NCI-H187 treated with DMSO at 0.1 percent for 48 hours (cell line): ENCODE measurements around the gene USP2.

Source experiments
- DNase-seq: peaks from one replicate; lab custom pipeline; 2025; lab: John Stamatoyannopoulos, UW

Gene USP2

GRCh38 chr11:119363851-119364590, 17.5 kb downstream of the USP2 start:
- DNase-seq: no peak

DNA sequence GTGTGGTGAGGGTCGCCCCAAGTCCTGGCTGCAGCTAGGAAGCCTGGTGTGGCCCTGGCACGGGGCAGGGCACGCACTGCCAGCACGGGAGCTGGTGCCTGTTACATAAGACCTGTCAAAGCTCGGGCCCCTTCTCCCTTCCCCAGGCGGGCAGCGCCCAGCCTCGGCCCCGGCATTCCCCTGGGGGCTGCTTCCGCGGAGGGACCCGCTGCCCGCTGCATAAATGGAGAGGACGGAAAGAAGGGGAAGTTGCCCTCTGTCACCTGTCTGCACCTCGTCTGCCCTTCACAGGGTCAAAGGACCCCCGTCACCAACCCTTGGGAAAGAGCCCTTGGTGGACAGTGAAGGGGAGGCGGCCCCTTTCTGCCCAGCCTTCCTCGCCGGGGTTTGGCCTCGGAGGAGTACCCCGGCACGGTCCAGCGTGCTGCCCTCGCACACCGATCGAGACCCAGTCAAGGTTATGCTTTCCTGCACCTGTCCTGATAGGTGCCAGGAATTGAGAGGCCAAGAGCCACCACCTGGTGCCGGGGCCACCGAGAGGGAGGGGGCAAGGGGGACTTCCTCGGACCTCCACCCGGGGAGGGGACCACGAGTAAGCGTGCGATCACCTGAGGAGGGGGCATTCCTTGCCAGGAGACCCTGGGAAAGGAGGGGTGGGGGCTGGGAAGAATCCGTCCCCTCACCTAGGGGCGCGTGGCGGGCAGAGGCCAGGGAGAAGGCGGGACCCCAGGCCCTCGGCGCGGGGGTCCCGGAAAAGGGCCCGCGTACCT, 18.2 kb downstream of the USP2 start:
- no peak for DNase-seq

GRCh38 chr11:119362741-119363080, 18.8 kb downstream of the USP2 start:
- DNase-seq: no peak

- DNase-seq: no peak
These were observed 19.4 kb downstream of the USP2 start for GRCh38 chr11:119361941-119362725.

- DNase-seq: peak; percentile 70
These were observed 20.3 kb downstream of the USP2 start for GRCh38 chr11:119361056-119361787.

GRCh38 chr11:119359365-119360214, 21.9 kb downstream of the USP2 start:
- no peak for DNase-seq

DNA sequence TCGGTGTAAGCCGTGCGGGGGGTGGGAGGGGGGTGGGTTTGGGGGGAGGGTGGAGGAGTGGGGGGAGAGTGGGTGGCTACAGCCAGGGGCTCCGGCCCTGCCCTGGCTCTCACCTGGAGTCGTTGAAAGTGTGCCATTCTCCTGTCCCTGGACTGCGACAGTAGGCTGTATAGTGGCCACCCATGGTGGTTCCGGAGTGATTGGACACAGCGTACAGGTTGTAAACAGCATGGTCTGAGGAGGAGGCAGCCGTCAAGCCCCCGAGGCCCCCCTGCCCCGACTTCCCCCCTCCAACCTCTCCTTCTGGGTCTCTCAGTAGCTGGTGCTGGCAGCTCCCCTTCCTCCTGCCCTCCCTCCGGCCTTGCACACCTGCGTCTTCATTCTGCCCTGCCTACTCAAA, 24.4 kb downstream of the USP2 start:
- DNase-seq: no peak

DNA sequence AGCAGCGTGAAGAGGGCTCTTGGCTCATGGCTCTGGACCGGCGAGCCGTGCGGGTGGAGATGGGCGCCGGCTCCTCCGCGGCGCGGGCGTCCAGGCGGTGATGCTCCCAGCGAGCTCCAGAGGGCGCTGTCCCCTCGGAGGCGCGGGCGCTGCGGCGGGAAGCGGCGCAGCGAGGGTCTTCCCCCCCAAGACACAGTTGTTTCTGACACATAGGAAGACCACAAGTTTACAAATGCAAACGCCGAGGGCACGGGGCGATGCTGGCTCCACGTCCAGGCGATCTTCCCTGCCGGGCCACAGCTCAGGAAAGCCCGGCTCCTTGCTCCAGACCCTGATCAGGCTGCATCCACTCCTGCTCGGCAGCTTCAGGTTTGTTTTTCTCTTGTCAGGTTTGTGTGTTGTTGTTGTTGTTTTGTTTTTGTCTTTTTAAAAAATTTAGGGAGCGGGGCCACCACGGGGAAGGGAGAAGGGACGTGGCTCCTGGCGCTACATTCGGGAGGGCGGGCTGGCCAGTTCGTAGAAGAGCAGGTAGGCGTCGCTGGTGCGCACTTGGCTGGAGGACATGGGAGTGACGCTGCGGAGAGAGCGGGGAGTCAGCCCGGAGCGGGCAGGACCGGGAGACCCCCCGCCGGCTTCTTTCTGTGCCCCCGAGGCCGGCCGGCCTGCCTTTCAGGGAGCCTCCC, 25.0 kb downstream of the USP2 start:
- DNase-seq: no peak

DNA sequence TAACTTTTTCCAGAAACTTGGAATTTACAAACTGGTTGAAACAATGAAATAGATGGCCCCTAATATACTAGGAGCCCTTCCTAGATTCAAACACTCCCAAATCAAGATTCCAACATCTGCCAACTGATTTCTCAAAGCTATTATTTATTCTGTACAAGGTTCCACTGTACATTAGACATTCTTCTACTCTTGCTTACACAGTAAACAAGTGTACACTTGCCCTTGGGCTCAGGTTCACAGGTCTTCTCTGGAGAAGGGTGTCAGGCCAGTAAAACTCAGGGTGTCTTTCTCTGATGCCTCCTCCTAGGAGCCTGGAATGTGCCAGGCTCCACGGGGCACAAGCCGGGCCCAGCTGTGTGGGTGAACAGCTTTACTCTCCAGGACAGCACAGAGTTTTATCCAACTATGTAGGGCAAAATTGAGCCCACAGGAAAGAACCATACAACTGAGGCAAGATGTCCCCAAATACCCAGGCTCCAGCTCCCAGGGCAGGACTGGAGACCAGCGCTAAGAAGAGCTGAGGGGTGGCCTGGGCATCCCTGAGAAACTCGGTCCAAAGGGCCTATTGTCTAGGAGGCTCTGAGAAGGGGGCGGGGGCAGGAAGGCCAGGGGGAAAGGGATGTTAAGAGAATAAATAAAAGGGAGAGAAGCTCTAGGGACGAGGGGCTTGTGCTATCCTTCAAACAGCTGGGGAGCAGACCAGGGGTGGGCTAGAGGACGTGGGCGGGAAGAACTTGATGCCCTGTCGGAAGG, 26.2 kb downstream of the USP2 start:
- DNase-seq: no peak

DNA sequence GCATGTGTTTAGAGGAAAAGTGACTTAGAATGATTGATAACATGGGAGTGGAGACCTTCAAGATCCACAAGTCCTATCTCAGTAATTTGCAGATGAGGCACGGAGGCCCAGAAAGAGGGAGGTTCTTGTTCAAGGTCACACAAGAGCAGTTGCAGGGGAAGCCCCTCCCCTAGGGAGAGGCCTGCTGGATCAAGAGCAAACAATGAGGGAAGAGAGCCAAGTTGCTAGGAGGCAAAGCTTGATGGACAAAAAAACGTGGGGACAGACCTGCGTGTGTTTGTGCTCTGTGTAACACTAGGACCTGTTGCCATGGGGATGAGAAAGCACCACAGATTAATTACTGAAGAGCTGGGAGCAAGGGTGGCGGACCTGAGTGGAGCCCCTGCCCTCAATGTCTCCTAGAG, 28.6 kb downstream of the USP2 start:
- DNase-seq: peak; percentile 36

DNA sequence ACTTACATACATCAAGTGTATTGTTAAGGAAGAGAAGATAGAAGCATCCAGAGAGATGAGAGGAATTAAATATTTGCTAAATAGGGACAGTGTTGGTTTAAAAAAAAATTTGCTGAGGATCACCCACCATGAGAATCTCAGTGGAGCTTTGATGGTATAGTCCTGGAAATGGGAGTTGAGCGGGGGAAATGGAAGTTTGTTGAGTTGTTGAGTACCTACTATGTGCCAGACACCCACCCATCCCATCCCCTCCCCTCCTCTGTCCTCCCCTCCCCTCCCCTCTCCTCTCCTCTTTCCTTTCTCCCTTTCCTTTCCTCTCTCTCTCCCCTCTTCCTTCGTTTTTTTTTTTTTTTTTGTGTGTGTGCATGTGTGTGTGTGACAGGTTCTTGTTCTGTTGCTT, 30.3 kb downstream of the USP2 start:
- no peak for DNase-seq

- DNase-seq: no peak
These were observed 31.2 kb downstream of the USP2 start for GRCh38 chr11:119350302-119350701.

GRCh38 chr11:119347940-119348605, 33.4 kb downstream of the USP2 start:
- DNase-seq: no peak

DNA sequence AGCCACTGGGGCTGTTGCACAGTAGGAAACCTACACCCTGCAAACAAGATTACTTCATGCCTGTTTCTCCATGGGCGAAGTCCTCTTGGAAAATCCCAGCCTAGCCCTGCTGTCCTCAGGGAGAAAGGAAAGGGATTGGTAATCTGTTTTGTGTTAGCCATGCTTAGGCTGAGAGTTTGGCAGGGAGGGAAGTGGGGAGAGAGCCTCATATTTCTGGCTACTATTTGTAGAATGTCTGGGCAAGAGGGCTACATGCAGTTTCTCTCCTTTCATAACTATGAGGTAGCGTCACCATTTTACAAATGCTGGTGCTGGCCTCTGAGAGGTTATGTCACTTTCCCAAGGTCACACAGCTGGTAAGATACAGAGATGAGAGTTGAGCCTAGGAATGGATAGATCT, 34.2 kb downstream of the USP2 start:
- DNase-seq: no peak

DNA sequence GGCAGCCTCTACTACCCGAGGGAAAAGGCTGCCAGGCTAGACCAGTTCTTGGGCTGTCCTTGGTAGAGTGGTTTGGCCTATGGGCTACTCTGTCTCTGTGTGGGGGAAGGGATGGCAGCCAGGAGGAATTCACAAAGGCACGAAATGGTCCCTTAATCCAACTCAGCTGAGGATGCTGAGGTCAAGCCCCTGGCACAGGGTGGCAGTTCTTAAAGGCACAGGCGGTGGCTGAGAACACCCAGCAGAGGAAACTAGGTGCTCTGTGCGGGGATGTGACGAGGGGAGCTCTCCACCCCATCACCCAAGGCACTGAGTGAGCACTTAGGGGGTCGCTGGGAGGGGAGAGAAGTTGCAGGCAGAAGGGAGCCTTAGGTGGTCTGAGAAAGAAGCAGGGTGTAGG, 34.9 kb downstream of the USP2 start, which contains the start of gene MFRP:
Gene MFRP, minus strand, starts transcription at position 101 of the 400 bp plus-strand sequence. CDS start 192 bp downstream, outside the sequence.
- no peak for DNase-seq

DNA sequence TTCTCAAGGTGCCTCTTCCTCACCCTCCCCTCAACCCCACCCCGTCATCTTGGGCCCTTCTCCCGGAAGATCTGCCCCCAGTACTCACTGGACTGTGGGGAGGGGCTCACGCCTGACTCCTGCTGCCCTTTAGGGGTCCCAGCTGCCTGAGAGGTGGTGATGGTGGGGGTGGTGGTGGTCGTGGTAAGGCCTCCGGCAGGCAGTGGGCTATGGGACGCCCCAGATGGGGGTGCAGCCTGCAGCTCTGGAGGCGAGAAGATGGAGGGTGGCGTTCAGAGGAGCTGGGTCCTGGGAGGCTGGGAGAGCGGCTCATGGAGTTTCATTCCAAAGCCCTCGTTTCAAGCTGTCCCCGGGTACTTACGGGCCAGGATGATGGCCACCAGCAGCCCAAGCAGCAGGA, 35.8 kb downstream of the USP2 start:
- DNase-seq: no peak

GRCh38 chr11:119344291-119345010, 37.0 kb downstream of the USP2 start:
- no peak for DNase-seq

- no peak for DNase-seq
These were observed 37.8 kb downstream of the USP2 start for GRCh38 chr11:119343726-119344125.
